Ramos (cell line): ENCODE results near the gene GP5.

Experiments
- in situ Hi-C: fragments of 300-500 bp; cut with MboI; formaldehyde crosslinking; loops from one replicate; pipeline ENCODE4 v1.14.3; 2022; ENCODE audit warnings: low sequenced_read_pairs; ENCODE audit not compliant: unreplicated experiment

Gene GP5

DNA sequence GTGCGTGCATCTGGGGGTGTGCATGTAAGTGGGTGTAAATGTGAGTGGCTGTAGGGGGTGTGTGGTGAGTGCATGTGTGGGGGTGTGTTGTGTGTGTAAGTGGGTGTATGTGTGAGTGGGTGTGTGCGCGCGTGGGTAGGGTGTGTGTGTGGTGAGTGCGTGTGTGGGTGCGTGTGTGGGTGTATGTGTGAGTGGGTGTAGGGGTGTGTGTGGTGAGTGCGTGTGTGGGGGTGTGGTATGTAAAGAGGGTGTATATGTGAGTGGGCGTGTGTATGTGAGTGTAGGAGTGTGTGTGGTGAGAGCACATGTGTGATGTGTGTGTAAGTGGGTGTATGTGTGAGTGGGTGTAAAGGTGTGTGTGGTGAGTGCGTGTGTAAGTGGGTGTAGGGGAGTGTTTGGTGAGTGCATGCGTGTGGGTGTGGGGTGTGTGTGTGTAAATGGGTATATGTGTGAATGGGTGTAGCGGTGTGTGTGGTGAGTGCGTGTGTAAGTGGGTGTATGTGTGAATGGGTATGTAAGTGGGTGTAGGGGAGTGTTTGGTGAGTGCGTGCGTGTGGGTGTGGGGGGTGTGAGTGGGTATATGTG, 47.0 kb downstream of the GP5 start:
- in situ Hi-C loops, result no loop called here

GRCh38 chr3:194351080-194351672, 47.9 kb downstream of the GP5 start, which contains the start of gene CPN2:
Gene CPN2 (minus strand): TSS chr3:194351328. CDS start chr3:194342702, 8,626 bp downstream.
- in situ Hi-C loops, result no loop called here

- in situ Hi-C loops, result no loop called here
Observed at GRCh38 chr3:194350726-194351071, 48.4 kb downstream of the GP5 start.

DNA sequence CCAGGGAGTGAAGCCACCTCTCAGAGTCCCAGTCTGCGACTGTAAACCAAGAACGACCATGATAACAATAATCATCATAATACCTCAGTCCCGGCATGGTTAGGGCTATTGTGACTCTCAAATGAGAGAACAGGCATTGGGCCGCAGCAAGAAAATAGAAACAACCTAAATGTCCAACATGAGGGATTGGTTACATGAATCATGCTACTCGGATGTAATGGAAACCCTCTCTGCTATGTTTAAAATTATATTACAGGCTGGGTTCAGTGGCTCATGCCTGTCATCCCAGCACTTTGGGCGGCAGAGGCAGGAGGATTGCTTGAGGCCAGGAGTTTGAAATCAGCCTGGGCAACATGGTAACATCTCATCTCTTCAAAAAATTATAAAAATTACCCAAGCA, 50.7 kb downstream of the GP5 start:
- in situ Hi-C loops, result no loop called here

GRCh38 chr3:194346621-194347020, 52.4 kb downstream of the GP5 start:
- in situ Hi-C loops, result no loop called here

DNA sequence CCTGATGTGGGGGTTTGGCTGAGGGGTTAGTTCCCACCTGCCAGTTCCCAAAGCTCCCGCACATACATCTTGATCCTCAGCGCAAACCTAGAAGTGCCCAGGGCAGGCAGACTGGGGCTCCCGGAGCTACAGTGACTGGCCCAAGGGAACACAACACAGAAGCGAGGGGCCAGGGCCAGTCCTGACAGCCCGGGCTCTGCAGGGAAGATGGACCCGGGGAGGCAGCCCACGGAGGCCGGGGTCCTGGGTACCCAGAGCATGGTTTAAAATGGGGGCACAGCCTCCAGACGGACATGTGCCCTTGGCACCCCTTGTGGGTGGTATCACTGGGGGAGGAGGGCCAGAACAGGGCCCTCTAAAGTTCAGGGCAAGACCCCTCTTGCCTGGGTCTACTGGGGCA, 53.0 kb downstream of the GP5 start:
- in situ Hi-C loops, result no loop called here
